Fibroblast of skin of right quadriceps (primary cell): ENCODE data around the gene CREB5.
"Not testable (repeated sequence)": the region's sequence is repeated elsewhere in the genome, so short reads cannot be mapped to it uniquely, and the experiment has no call there.

Experiments used
- DNase-seq: peaks from one replicate; pipeline ENCODE4 v3.0.0-alpha.2; 2013

Gene CREB5

GRCh38 chr7:28758186-28758585 lies 345.9 kb downstream of the CREB5 start:
- DNase-seq: no peak

- peak; percentile 78 for DNase-seq
Measured at GRCh38 chr7:28759475-28759971, 347.2 kb downstream of the CREB5 start.

GRCh38 chr7:28761505-28761904 lies 349.2 kb downstream of the CREB5 start:
- peak; percentile 72 for DNase-seq

- no peak for DNase-seq
Measured at GRCh38 chr7:28762651-28763050, 350.3 kb downstream of the CREB5 start.

- DNase-seq: no peak
Measured at GRCh38 chr7:28766359-28766758, 354.0 kb downstream of the CREB5 start.

- DNase-seq: peak; percentile 34
Measured at GRCh38 chr7:28767356-28767755, 355.0 kb downstream of the CREB5 start.

- DNase-seq: peak; percentile 77
Measured at GRCh38 chr7:28768577-28769147, 356.3 kb downstream of the CREB5 start.

- no peak for DNase-seq
Measured at GRCh38 chr7:28771906-28772622, 359.7 kb downstream of the CREB5 start.

- no peak for DNase-seq
Measured at GRCh38 chr7:28773423-28774145, 361.3 kb downstream of the CREB5 start.

- DNase-seq: peak; percentile 48
Measured at GRCh38 chr7:28774261-28774988, 362.1 kb downstream of the CREB5 start.

- DNase-seq: no peak
Measured at GRCh38 chr7:28776463-28777157, 364.3 kb downstream of the CREB5 start.

GRCh38 chr7:28778786-28779185 lies 366.5 kb downstream of the CREB5 start:
- DNase-seq: peak; percentile 38

GRCh38 chr7:28779954-28780353 lies 367.6 kb downstream of the CREB5 start:
- no peak for DNase-seq

GRCh38 chr7:28782362-28782761 lies 370.0 kb downstream of the CREB5 start:
- no peak for DNase-seq

GRCh38 chr7:28784171-28784902 lies 372.0 kb downstream of the CREB5 start:
- peak; percentile 90 for DNase-seq

GRCh38 chr7:28785041-28785995 lies 373.0 kb downstream of the CREB5 start:
- DNase-seq: peak; percentile 60

- not testable (repeated sequence) for DNase-seq
Measured at GRCh38 chr7:28786156-28786555, 373.8 kb downstream of the CREB5 start.

GRCh38 chr7:28787106-28787505 lies 374.8 kb downstream of the CREB5 start:
- DNase-seq: no peak

- no peak for DNase-seq
Measured at GRCh38 chr7:28790467-28790866, 378.1 kb downstream of the CREB5 start.

- no peak for DNase-seq
Measured at GRCh38 chr7:28792858-28793257, 380.5 kb downstream of the CREB5 start.
